HepG2 (cell line): ENCODE results near the gene RASIP1. TPM values are rescaled to one million over a fixed set of nuclear protein-coding genes. Genes with fewer than 3 reads are reported as not detected.

Source experiments
- ARNTL ChIP-seq: sonication (generic); formaldehyde crosslinking; IDR thresholded peaks from 2 replicates; pipeline ENCODE4 v1.4.0; 2020; ENCODE audit warnings: mild to moderate bottlenecking, missing genetic modification reagents
- HOXA5 ChIP-seq: sonication (generic); formaldehyde crosslinking; IDR thresholded peaks from 2 replicates; pipeline ENCODE4 v1.4.0; 2020; ENCODE audit warnings: missing genetic modification reagents
- JARID2 ChIP-seq: sonication (generic); formaldehyde crosslinking; IDR thresholded peaks from 2 replicates; pipeline ENCODE4 v1.8.1; 2023; ENCODE audit warnings: missing genetic modification reagents, inconsistent platforms; ENCODE audit not compliant: insufficient replicate concordance
- MIXL1 ChIP-seq: IDR thresholded peaks from 2 replicates; pipeline ENCODE4 v1.6.1; 2016
- MYC ChIP-seq: sonication (generic); formaldehyde crosslinking; IDR thresholded peaks from 2 replicates; pipeline ENCODE4 v1.9.0; 2021; ENCODE audit warnings: missing genetic modification reagents, borderline replicate concordance
- NFRKB ChIP-seq: fragments of 450-650 bp; IDR thresholded peaks from 2 replicates; pipeline ENCODE4 v1.6.1; 2017
- PRPF4 ChIP-seq: fragments of 200-400 bp; formaldehyde crosslinking; IDR thresholded peaks from 2 replicates; pipeline ENCODE4 v1.6.1; 2016; ENCODE audit warnings: low read length, low read depth; ENCODE audit not compliant: poor library complexity, severe bottlenecking
- RAD21 ChIP-seq: fragments of 450-650 bp; formaldehyde crosslinking; IDR thresholded peaks from 2 replicates; pipeline ENCODE4 v1.5.0; 2020; ENCODE audit warnings: mild to moderate bottlenecking
- SIN3A ChIP-seq: IDR thresholded peaks from 2 replicates; pipeline ENCODE4 v1.6.1; 2011; ENCODE audit warnings: low read depth, mild to moderate bottlenecking, control low read depth, low read length, borderline replicate concordance
- SNAI1 ChIP-seq: sonication (generic); formaldehyde crosslinking; IDR thresholded peaks from 2 replicates; pipeline ENCODE4 v1.5.0; 2020; ENCODE audit warnings: mild to moderate bottlenecking, missing genetic modification reagents, borderline replicate concordance
- STAG1 ChIP-seq: sonication (generic); formaldehyde crosslinking; IDR thresholded peaks from 2 replicates; pipeline ENCODE4 v1.4.0; 2020; ENCODE audit warnings: missing genetic modification reagents
- ZBTB42 ChIP-seq: sonication (generic); formaldehyde crosslinking; IDR thresholded peaks from 2 replicates; pipeline ENCODE4 v1.5.0; 2020; ENCODE audit warnings: mild to moderate bottlenecking, missing genetic modification reagents
- ZNF136 ChIP-seq: sonication (generic); formaldehyde crosslinking; IDR thresholded peaks from 2 replicates; pipeline ENCODE4 v1.8.1; 2022; ENCODE audit warnings: low read depth, mild to moderate bottlenecking, moderate library complexity, missing genetic modification reagents
- ZNF431 ChIP-seq: sonication (generic); formaldehyde crosslinking; IDR thresholded peaks from 2 replicates; pipeline ENCODE4 v1.9.0; 2022; ENCODE audit warnings: missing genetic modification reagents, low read depth, mild to moderate bottlenecking, borderline replicate concordance
- ZNF644 ChIP-seq: IDR thresholded peaks from 2 replicates; pipeline ENCODE4 v1.6.1; 2016; ENCODE audit warnings: low read depth
- ZNF782 ChIP-seq: sonication (generic); formaldehyde crosslinking; IDR thresholded peaks from 2 replicates; pipeline ENCODE4 v1.4.0; 2020; ENCODE audit warnings: missing genetic modification reagents, mild to moderate bottlenecking, borderline replicate concordance
- polyA plus RNA-seq, 8 experiments: library from polyadenylated mRNA; depleted of rRNA in 3 of 8; stranded (reverse) in 7 of 8; unstranded in 1 of 8; fragments of >200 nt; fragmentation: Illumina TruSeq in 4 of 8; extraction: Trizol in 4 of 8; gene quantifications; 2 replicates each; pipeline versions ENCODE4 v1.2.1 to v1.2.3, GENCODE V29; 2011 to 2016; ENCODE audit warnings: low read depth in 4 of 8, missing spikeins in 1 of 8, mixed read lengths in 1 of 8; ENCODE audit not compliant: insufficient read depth in 1 of 8
- total RNA-seq, 5 experiments: library from RNA; depleted of rRNA; stranded (reverse); fragments of >200 nt; fragmentation: Illumina TruSeq; extraction: Trizol; gene quantifications; 2 replicates each; pipeline ENCODE4 v1.2.3, GENCODE V29; 2016; ENCODE audit warnings: low read depth in 1 of 5
- TF ChIP-seq, protein P1 (sequence below): sonication (generic); formaldehyde crosslinking; IDR thresholded peaks from 2 replicates; pipeline ENCODE4 v1.4.0; 2020; ENCODE audit warnings: missing genetic modification reagents
- TF ChIP-seq, protein P2 (sequence below): sonication (generic); formaldehyde crosslinking; IDR thresholded peaks from 2 replicates; pipeline ENCODE4 v1.4.0; 2020; ENCODE audit warnings: mild to moderate bottlenecking, missing genetic modification reagents
- TF ChIP-seq, protein P3 (sequence below): sonication (generic); formaldehyde crosslinking; IDR thresholded peaks from 2 replicates; pipeline ENCODE4 v1.5.0; 2020; ENCODE audit warnings: missing genetic modification reagents, mild to moderate bottlenecking, borderline replicate concordance
- TF ChIP-seq, protein P4 (sequence below): sonication (generic); formaldehyde crosslinking; IDR thresholded peaks from 2 replicates; pipeline ENCODE4 v1.8.0; 2022; ENCODE audit warnings: mild to moderate bottlenecking, missing genetic modification reagents; ENCODE audit not compliant: insufficient replicate concordance
- TF ChIP-seq, protein P5 (sequence below): sonication (generic); formaldehyde crosslinking; IDR thresholded peaks from 2 replicates; pipeline ENCODE4 v1.8.1; 2023; ENCODE audit warnings: mild to moderate bottlenecking, missing genetic modification reagents, borderline replicate concordance

The RASIP1 gene
- total and polyA plus RNA-seq, 2 of the 13 experiments (the other 11 are each of a cell fraction or from before 2014, with no cell fraction given), result 0.44 to 0.58 TPM

DNA sequence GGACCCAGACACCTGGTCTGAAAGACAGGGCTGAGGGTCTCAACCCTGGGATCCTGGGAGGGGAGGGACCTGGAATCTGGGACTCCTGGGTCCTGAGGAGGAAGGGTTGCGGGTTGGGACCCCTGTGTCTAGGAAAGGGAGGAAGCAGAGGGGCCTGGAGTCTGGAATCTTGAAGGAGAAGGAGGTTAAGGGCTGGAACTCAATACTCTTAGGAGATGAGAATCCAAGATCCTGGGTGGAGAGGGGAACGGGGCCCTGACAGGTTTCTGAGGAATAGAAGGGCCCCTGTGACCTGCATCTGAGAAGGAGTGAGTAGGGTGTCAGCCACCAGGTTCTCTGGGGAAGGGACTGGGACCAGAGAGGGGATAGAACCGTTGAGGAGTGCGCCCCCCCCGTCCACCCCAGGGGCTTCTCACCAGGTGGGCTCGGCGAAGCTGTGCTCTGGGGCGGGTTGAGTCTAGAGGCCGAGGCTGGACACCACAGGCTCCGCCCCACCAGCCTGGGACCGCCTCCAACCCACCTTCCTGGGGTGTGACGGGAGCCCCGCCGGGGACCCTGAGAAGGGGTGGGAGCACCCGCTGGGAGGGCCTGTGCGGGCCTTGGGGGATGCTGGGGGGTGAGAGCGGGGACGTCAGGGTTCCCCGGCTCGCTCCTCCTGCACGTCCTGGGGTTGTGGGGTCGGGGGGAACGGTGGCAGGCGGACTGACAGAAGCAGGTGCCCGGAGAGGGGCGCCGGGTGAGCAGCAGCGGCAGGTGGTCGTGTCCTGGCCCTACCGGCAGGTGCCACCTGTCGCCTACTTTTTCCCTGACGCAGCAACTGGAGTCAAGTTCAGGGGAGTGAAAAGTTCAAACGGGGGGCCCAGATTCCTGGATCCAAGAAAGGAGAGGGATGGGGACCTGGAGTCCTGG, 20.9 kb downstream of the RASIP1 start, which contains the start of gene MAMSTR (continued):
- TF ChIP-seq, protein P1, sequence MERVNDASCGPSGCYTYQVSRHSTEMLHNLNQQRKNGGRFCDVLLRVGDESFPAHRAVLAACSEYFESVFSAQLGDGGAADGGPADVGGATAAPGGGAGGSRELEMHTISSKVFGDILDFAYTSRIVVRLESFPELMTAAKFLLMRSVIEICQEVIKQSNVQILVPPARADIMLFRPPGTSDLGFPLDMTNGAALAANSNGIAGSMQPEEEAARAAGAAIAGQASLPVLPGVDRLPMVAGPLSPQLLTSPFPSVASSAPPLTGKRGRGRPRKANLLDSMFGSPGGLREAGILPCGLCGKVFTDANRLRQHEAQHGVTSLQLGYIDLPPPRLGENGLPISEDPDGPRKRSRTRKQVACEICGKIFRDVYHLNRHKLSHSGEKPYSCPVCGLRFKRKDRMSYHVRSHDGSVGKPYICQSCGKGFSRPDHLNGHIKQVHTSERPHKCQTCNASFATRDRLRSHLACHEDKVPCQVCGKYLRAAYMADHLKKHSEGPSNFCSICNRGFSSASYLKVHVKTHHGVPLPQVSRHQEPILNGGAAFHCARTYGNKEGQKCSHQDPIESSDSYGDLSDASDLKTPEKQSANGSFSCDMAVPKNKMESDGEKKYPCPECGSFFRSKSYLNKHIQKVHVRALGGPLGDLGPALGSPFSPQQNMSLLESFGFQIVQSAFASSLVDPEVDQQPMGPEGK (CRISPR knock-in tag), result peak; percentile 46; the same call in 1 of the 2 replicates
- 0 out of 2 replicates have a peak, but pooled peaks have one; percentile 13 for TF ChIP-seq MYC (CRISPR knock-in tag)
- peak; percentile 53 for TF ChIP-seq STAG1 (CRISPR knock-in tag)
- TF ChIP-seq PRPF4, result no peak
- TF ChIP-seq, protein P2, sequence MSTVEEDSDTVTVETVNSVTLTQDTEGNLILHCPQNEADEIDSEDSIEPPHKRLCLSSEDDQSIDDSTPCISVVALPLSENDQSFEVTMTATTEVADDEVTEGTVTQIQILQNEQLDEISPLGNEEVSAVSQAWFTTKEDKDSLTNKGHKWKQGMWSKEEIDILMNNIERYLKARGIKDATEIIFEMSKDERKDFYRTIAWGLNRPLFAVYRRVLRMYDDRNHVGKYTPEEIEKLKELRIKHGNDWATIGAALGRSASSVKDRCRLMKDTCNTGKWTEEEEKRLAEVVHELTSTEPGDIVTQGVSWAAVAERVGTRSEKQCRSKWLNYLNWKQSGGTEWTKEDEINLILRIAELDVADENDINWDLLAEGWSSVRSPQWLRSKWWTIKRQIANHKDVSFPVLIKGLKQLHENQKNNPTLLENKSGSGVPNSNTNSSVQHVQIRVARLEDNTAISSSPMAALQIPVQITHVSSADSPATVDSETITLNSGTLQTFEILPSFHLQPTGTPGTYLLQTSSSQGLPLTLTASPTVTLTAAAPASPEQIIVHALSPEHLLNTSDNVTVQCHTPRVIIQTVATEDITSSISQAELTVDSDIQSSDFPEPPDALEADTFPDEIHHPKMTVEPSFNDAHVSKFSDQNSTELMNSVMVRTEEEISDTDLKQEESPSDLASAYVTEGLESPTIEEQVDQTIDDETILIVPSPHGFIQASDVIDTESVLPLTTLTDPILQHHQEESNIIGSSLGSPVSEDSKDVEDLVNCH (CRISPR knock-in tag), result no peak
- TF ChIP-seq, protein P3, sequence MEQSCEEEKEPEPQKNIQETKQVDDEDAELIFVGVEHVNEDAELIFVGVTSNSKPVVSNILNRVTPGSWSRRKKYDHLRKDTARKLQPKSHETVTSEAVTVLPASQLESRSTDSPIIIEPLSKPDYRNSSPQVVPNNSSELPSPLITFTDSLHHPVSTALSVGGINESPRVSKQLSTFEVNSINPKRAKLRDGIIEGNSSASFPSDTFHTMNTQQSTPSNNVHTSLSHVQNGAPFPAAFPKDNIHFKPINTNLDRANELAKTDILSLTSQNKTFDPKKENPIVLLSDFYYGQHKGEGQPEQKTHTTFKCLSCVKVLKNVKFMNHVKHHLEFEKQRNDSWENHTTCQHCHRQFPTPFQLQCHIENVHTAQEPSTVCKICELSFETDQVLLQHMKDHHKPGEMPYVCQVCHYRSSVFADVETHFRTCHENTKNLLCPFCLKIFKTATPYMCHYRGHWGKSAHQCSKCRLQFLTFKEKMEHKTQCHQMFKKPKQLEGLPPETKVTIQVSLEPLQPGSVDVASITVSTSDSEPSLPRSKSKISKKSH (CRISPR knock-in tag), result no peak
- TF ChIP-seq JARID2 (CRISPR knock-in tag), result no peak
- TF ChIP-seq, protein P4, sequence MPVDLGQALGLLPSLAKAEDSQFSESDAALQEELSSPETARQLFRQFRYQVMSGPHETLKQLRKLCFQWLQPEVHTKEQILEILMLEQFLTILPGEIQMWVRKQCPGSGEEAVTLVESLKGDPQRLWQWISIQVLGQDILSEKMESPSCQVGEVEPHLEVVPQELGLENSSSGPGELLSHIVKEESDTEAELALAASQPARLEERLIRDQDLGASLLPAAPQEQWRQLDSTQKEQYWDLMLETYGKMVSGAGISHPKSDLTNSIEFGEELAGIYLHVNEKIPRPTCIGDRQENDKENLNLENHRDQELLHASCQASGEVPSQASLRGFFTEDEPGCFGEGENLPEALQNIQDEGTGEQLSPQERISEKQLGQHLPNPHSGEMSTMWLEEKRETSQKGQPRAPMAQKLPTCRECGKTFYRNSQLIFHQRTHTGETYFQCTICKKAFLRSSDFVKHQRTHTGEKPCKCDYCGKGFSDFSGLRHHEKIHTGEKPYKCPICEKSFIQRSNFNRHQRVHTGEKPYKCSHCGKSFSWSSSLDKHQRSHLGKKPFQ, result peak; percentile 51
- TF ChIP-seq RAD21 (CRISPR knock-in tag), result peak; percentile 29; the same call in 1 of the 2 replicates
- no peak for TF ChIP-seq MIXL1 (CRISPR knock-in tag)
- no peak for TF ChIP-seq ZNF782 (CRISPR knock-in tag)
- no peak for TF ChIP-seq SIN3A
- TF ChIP-seq NFRKB, result no peak
- 0 out of 2 replicates have a peak, but pooled peaks have one; percentile 33 for TF ChIP-seq ARNTL (CRISPR knock-in tag)
- 0 out of 2 replicates have a peak, but pooled peaks have one; percentile 21 for TF ChIP-seq ZNF136 (CRISPR knock-in tag)
- TF ChIP-seq, protein P5, sequence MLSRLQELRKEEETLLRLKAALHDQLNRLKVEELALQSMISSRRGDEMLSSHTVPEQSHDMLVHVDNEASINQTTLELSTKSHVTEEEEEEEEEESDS (CRISPR knock-in tag), result no peak
- TF ChIP-seq ZBTB42 (CRISPR knock-in tag), result no peak
- TF ChIP-seq ZNF431 (CRISPR knock-in tag), result 0 out of 2 replicates have a peak, but pooled peaks have one; percentile 8
- TF ChIP-seq ZNF644, result no peak
- TF ChIP-seq SNAI1 (CRISPR knock-in tag), result 0 out of 2 replicates have a peak, but pooled peaks have one; percentile 22
- 0 out of 2 replicates have a peak, but pooled peaks have one; percentile 15 for TF ChIP-seq HOXA5 (CRISPR knock-in tag)
